GM18520 (cell line): ENCODE data around the gene LRRC66.

Experiments used
- ATAC-seq: cut with Tn5 transposase; IDR thresholded peaks from one replicate; pipeline ENCODE4 v1.9.1; 2021; ENCODE audit not compliant: unreplicated experiment

LRRC66 gene

GRCh38 chr4:52012651-52013050 is 7.5 kb downstream of the LRRC66 start:
- no peak for ATAC-seq

- no peak for ATAC-seq
These were observed 9.2 kb downstream of the LRRC66 start for GRCh38 chr4:52010986-52011385.

- ATAC-seq: no peak
These were observed 13.3 kb downstream of the LRRC66 start for GRCh38 chr4:52006887-52007286.

GRCh38 chr4:52005604-52006273 is 14.4 kb downstream of the LRRC66 start:
- no peak for ATAC-seq

GRCh38 chr4:52004414-52004813 is 15.7 kb downstream of the LRRC66 start:
- no peak for ATAC-seq

- ATAC-seq: no peak
These were observed 18.5 kb downstream of the LRRC66 start for GRCh38 chr4:52001616-52002015.

- no peak for ATAC-seq
These were observed 20.9 kb downstream of the LRRC66 start for GRCh38 chr4:51999250-51999649.

GRCh38 chr4:51998837-51999236 is 21.3 kb downstream of the LRRC66 start:
- ATAC-seq: no peak

- no peak for ATAC-seq
These were observed 22.5 kb downstream of the LRRC66 start for GRCh38 chr4:51997647-51998046.

- ATAC-seq: no peak
These were observed 24.4 kb downstream of the LRRC66 start for GRCh38 chr4:51995647-51996220.

GRCh38 chr4:51965862-51966261 is 54.3 kb downstream of the LRRC66 start:
- ATAC-seq: no peak

GRCh38 chr4:51963841-51964517 is 56.2 kb downstream of the LRRC66 start:
- no peak for ATAC-seq

- no peak for ATAC-seq
These were observed 59.7 kb downstream of the LRRC66 start for GRCh38 chr4:51960486-51960885.

- no peak for ATAC-seq
These were observed 61.8 kb downstream of the LRRC66 start for GRCh38 chr4:51958199-51958968.
